Measurements from ENCODE around the gene SLC4A1AP.
A peak's percentile ranks its signal among the peaks of the same experiment; 100 is the strongest.
"Not testable (repeated sequence)": the region's sequence is repeated elsewhere in the genome, so short reads cannot be mapped to it uniquely, and the experiment has no call there.

Gene SLC4A1AP, protein sequence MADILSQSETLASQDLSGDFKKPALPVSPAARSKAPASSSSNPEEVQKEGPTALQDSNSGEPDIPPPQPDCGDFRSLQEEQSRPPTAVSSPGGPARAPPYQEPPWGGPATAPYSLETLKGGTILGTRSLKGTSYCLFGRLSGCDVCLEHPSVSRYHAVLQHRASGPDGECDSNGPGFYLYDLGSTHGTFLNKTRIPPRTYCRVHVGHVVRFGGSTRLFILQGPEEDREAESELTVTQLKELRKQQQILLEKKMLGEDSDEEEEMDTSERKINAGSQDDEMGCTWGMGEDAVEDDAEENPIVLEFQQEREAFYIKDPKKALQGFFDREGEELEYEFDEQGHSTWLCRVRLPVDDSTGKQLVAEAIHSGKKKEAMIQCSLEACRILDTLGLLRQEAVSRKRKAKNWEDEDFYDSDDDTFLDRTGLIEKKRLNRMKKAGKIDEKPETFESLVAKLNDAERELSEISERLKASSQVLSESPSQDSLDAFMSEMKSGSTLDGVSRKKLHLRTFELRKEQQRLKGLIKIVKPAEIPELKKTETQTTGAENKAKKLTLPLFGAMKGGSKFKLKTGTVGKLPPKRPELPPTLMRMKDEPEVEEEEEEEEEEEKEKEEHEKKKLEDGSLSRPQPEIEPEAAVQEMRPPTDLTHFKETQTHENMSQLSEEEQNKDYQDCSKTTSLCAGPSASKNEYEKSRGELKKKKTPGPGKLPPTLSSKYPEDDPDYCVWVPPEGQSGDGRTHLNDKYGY

GRCh38 chr2:27663285-27664153, at the start of gene SLC4A1AP, which contains the start of gene SUPT7L:
Gene SLC4A1AP, plus strand, starts transcription at chr2:27663889. Its CDS starts 26 bp downstream, at chr2:27663915.
Gene SUPT7L, minus strand, starts transcription at chr2:27663614. Its CDS starts 1,422 bp downstream, at chr2:27662192.
- peak; percentile 70 for DNase-seq

GRCh38 chr2:27613985-27614384, 49.7 kb upstream of the SLC4A1AP start:
- DNase-seq, result no peak

GRCh38 chr2:27615316-27615715, 48.4 kb upstream of the SLC4A1AP start:
- DNase-seq, result no peak

- DNase-seq, result no peak
Observed at GRCh38 chr2:27621524-27621923, 42.2 kb upstream of the SLC4A1AP start.

GRCh38 chr2:27622921-27623384, 40.7 kb upstream of the SLC4A1AP start:
- DNase-seq, result no peak

- no peak for DNase-seq
Observed at GRCh38 chr2:27624943-27625342, 38.7 kb upstream of the SLC4A1AP start.

GRCh38 chr2:27626323-27626722, 37.4 kb upstream of the SLC4A1AP start:
- DNase-seq, result not testable (repeated sequence)

- DNase-seq, result not testable (repeated sequence)
Observed at GRCh38 chr2:27626921-27627320, 36.8 kb upstream of the SLC4A1AP start.

DNA sequence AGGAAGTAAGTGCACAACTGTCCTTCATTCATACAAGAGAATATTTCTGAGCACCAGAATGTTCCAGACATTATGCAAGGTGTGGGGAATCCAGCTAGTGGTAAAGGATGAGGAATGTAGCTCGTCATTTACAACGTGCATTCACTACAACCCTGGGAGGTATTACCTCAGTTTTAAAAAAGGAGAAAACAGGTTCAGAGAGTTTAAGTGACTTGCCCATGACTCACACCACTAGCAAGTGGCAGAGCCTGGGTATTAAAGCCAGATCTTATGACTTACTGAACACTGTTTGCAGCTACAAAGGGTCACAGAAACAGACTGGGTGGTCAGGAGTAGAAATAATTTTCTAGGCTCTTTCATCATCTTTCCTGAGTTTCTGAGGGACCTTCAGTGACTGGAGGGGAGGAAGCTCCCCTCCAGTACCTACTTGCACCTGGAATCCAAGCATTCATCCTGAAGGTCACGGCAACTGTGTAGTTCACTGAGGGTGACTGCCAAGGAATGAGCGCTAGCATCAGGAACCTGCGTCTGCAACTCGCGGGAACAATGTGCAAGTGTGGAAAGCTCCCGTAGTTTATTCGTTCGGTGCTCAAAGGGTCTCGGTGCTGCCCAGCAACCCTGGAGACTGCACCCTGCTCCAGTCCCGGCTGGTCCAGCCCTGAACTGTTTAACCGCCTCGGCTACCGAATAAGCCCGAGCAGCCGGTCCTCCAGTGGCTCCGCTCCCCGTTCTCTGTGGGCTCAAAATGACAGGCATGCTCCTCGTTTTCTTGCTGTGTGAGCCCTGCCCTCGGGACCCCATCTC, 35.5 kb upstream of the SLC4A1AP start:
- no peak for DNase-seq

DNA sequence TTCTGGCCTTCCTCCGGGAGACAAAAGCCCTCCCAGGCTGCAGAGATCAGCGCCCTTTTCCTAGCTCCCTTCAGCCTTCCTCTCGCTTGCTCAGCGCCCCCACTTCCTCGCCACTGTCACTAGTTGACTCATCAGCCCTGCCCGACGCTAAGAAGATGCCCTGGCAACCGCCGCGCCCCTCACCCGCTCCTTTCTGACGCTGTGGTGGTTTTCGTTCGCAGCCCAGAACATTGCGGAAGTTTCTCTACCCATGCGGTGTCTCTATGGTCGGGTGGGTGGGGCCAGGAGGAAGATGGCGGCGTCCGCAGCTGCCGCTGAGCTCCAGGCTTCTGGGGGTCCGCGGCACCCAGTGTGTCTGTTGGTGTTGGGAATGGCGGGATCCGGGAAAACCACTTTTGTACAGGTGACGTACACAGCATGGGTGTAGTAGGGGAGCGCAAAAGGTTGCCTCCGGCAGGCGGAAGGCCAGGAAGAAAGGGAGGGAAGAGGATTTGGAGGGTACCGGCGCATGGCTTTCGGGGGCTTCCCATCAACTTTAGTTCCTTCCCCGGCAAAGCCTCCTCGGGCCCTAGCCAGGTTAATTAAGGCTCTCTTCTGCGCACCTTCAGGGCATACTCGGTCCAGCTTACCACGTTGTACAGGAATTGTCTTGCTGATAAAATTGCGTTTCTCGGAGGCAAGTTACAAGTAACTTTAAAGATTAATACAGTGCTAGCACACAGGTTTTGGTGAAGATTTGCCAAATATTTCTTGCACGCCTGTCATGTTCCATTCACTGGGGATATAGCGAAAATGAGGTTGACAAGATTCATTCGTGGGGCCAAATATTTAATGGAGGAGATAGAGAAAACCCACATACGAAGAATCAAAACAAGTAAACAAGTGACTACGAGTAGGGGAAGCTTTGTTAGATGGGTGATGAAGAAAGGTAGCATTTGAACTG, 34.7 kb upstream of the SLC4A1AP start, which contains the start of the genes CCDC121 and GPN1:
CCDC121 (minus strand) TSS at position 246 of the 943 bp plus-strand sequence. CDS start 1,213 bp downstream, outside the sequence.
GPN1 (plus strand) TSS at position 284 of the 943 bp plus-strand sequence; CDS start at position 293, 9 bp downstream.
- peak; percentile 94 for DNase-seq

DNA sequence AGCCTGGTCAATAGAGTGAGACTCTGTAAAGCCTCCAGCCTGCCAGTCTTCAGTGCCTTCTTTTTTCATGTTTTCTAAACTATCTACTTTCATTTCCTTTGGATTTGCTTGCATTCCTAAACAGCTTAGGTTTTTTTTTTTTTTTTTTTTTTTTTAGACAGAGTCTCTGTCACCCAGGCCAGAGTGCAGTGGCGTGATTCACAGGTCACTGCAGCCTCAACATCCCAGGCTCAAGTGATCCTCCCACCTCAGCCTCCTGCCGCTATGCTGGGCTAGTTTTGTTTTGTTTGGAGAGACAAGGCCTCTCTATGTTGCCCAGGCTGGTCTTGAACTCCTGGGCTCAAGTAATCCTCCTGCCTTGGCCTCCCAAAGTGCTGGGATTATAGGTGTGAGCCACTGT, 33.4 kb upstream of the SLC4A1AP start:
- not testable (repeated sequence) for DNase-seq

DNA sequence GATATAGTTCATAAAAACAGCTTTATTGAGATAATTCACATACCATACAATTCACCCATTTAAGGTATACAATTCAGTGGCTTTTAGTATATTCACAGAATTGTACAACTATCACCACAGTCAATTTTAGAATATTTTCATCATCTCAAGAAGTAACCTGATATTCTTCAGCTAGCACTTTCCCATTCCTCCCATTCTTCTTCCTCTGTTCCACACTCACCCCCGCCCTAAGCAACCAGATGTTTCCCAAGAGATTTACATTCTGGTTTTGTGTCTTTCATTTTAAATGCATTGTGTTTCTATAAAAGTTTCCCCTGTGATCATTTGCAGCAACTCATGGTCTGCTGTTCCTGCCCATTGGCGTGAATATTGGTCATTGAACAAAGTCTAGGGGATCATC, 29.4 kb upstream of the SLC4A1AP start:
- no peak for DNase-seq

GRCh38 chr2:27636766-27637165, 26.9 kb upstream of the SLC4A1AP start:
- DNase-seq, result no peak

DNA sequence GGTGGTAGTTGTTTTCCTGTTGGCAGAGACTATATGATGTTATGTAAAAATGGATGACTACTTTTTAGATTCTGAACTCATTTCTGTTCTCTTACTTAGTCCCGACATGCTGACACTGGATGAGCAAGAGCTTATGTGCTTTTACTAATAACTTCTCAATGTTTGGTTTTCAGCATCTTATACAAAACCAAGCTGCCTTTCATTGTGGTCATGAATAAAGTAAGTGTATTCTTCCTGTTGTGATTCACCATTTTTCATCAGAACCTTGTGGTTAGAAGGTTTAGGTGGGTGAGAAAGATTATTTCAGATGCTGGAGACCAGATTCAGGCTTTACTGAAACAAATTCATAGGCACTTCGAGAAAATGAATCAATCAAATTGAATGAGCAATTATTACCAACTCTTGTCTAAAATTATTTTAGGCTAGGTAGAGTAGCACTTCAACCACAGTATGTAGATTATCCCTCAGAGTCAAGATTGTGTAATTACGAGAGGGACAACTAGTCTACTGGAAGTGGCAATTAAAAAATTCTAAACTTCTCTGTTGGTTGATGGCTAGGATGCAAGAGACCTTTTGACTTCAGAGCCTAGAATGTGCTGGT, 25.6 kb upstream of the SLC4A1AP start:
- no peak for DNase-seq

DNA sequence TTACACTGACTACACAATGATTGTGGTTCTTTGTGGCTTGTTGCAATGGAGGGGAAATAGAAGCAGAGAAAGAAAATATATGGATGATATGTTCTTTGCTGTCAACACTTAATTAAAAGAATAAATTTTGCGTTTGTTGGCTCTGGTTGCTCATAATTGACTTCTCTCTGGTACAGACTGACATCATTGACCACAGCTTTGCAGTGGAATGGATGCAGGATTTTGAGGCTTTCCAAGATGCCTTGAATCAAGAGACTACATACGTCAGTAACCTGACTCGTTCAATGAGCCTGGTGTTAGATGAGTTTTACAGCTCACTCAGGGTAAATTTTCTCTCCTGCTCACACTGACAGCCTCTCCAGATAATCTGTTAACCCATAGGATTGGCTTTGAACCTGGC, 25.0 kb upstream of the SLC4A1AP start:
- no peak for DNase-seq

DNA sequence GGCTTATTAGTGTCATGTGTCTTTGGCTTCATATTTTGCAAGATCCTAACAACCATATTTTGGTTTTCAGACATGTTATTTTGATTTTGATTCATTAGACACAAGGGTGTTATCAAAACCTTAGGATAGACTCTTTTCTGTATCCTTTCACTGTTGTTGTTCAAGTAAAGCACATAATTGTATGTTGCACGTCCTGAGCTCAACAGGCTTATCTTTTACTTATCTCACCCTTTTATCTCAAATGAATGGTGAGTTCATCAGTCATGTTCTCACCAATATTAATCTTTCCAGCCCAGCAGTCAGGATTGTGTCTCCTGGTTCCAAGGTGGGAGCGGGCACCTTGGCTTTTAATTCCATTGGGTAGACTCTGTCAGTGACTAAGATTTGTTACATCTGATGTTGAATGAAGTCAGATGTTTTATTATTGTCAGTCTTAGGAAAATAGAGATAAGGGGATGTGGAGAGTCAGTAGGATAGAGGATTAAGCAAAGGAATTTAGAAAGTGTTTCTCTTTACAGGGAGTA, 22.9 kb upstream of the SLC4A1AP start:
- no peak for DNase-seq

- no peak for DNase-seq
Observed at GRCh38 chr2:27645197-27645596, 18.5 kb upstream of the SLC4A1AP start.

GRCh38 chr2:27647289-27647688, 16.4 kb upstream of the SLC4A1AP start:
- no peak for DNase-seq

DNA sequence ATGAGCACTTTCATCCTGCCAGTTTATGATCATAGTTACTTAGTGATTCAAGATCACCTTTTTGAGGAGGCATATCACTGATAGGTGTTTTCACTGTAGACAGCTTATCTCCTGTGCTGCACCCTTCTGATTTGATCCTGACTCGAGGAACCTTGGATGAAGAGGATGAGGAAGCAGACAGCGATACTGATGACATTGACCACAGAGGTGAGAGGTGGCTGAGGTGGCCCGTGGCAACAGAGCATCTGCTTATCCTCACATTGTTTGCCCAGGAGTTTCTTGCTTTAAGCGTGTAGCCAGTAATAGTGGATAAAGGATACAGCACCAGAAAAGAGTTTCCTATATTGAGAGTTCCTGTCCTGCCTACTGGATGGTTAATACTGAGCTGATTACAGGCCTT, 16.0 kb upstream of the SLC4A1AP start:
- no peak for DNase-seq

DNA sequence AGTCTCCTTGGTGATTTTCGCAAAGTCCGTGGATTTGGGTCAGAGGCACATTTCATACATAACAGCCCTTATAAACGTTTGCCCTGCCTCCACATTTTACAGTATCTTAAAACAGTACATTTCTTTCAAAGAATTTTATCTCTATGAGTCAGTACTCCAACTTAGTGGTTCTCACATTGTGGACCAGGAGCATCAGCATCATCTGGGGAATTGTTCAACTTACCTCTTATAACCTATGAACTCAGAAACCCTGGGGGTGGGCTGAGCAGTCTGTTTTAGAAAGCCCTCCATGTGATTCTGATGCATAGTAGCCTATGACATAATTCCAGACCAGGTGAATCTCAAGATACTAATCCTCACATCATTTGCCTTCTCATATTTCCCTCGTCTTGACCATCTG, 12.6 kb upstream of the SLC4A1AP start:
- DNase-seq, result no peak

All from activated CD4-positive, alpha-beta T cell treated with anti-CD3 and anti-CD28 coated beads, Interleukin-2, amount 50 U/mL, for 1 hour (primary cell).